Stimulated activated CD8-positive, alpha-beta memory T cell treated with anti-CD3 and anti-CD28 coated beads, Interleukin-15, amount 100 ng/mL, for 4 hours (primary cell): ENCODE measurements around the gene SNAPC4.

Source experiments
- DNase-seq, 2 donors: peaks; one replicate each; pipeline ENCODE4 v3.0.0-alpha.2; 2020; ENCODE audit warnings: low read depth in 2 of 2

The SNAPC4 gene, protein sequence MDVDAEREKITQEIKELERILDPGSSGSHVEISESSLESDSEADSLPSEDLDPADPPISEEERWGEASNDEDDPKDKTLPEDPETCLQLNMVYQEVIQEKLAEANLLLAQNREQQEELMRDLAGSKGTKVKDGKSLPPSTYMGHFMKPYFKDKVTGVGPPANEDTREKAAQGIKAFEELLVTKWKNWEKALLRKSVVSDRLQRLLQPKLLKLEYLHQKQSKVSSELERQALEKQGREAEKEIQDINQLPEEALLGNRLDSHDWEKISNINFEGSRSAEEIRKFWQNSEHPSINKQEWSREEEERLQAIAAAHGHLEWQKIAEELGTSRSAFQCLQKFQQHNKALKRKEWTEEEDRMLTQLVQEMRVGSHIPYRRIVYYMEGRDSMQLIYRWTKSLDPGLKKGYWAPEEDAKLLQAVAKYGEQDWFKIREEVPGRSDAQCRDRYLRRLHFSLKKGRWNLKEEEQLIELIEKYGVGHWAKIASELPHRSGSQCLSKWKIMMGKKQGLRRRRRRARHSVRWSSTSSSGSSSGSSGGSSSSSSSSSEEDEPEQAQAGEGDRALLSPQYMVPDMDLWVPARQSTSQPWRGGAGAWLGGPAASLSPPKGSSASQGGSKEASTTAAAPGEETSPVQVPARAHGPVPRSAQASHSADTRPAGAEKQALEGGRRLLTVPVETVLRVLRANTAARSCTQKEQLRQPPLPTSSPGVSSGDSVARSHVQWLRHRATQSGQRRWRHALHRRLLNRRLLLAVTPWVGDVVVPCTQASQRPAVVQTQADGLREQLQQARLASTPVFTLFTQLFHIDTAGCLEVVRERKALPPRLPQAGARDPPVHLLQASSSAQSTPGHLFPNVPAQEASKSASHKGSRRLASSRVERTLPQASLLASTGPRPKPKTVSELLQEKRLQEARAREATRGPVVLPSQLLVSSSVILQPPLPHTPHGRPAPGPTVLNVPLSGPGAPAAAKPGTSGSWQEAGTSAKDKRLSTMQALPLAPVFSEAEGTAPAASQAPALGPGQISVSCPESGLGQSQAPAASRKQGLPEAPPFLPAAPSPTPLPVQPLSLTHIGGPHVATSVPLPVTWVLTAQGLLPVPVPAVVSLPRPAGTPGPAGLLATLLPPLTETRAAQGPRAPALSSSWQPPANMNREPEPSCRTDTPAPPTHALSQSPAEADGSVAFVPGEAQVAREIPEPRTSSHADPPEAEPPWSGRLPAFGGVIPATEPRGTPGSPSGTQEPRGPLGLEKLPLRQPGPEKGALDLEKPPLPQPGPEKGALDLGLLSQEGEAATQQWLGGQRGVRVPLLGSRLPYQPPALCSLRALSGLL (N-terminal part only)

DNA sequence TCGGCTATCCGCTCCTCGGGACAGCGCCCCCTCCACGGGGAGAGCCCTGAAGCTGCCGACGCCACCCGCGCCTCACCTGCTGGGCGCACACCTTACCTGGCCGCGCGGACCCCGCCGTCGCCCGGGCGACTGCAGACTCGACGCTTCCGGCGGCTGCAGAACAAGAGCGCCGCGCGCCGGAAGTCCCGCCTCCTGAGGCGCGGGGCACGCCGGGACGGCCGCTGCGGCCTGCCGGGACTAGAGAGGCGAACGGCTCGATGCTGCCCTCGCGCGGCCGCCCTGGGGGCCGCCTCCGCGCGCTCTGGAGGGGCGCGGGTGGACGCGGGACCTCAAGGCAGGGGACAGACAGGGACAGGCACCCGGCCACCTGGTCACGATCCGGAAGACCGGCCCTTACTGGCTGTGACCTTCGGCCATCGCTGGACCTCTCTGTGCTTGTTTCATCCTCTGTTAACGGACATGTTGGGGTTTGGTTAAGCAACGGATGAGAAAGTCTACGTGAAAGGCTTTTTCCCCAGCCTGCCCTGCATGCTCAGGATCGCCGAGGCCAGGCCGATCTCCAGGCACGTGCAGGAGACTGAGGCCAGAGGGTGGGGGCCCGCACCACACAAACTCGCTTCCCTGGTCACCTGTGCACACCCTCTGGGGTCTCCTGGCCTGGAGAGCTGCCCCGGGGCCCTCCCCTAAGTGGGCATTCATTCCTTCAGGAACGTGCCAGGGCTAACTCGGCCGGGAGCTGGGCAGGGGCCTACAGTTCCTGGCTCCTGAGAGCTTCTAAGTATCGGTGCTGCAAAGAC lies at the start of gene SNAPC4:
Gene SNAPC4, minus strand, starts transcription at position 133 of the 797 bp plus-strand sequence. CDS start 1,742 bp downstream, outside the sequence.
- peak; percentile 60 to 73 for DNase-seq

DNA sequence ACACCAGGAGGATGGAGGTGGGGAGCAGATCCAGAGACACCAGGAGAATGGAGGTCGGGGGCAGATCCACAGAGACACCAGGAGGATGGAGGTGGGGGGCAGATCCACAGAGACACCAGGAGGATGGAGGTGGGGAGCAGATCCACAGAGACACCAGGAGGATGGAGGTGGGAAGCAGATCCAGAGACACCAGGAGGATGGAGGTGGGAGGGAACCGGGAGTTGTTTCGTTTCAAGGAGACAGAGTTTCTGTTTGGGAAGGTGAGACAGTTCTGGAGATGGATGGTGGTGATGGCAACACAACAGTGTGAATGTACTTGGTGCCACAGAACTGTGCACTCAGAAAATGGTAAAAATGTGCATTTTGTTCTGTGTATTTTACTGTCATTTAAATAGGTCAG lies 48.7 kb upstream of the SNAPC4 start:
- DNase-seq = no peak

DNA sequence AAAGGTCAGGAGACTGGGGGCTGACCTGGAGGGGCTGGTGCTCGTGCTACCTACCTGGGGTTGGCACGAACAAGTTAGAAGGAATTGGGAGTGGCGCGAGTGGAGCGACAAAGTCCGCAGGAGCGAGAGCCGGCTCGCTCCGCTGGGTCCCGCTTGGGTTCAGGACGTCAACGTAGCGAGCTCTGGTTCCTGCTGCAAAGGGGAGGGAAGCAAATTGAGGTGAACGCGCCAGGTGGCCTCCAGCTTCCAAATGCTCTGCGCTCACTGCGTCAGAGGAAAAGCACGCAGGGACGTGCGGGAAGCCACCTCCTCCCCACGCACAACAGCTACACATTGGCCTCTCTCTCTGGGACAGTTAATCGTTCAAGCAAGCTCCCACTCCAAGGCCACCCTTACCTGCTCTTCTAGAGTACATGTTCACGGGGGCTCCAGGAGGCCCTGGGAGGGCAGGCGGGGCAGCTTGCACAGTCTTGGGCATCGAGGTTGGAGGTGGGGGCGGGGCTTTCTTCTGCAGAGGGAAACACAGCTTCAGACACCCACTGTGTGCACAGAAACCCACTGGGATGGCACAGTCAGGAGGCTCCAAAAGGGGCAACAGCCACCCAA lies 47.3 kb upstream of the SNAPC4 start:
- DNase-seq = no peak

DNA sequence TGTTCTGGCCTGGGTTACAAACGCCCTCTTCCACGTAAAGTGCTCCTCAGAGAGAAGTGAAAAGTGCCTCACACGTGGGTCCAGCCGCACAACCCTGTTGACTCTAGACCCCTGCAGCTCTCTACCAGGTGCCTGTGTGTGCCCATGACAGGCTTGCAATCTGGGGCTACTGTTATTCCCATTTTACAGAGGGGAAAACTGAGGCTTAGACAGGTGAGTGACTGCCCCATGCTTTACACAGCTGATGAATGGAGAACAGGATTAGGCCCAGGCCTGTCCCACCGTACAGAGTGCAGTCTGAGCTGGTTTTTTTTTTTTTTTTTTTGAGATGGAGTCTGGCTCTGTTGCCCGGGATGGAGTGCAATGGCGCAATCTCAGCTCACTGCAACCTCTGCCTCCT lies 45.8 kb upstream of the SNAPC4 start:
- no peak for DNase-seq

DNA sequence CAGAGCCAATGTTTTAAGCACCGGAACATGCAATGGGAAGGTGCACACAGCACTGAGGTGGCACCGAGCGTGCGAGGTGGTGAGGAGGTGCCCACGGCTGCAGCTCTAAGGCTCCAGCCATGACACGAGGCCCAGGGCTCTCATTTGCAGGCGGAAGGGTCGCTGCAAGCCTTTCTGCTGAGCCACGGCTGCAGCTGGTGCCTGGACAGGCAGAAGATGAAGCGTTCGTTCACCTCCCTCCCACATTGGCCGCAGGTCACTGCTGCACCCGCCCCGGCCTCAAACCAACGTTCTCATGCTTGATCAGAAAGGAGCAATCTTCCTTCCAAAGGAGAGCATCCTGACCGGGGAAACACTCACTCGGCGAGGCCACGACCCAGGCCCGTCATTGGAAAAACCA lies 44.1 kb upstream of the SNAPC4 start:
- DNase-seq = no peak

DNA sequence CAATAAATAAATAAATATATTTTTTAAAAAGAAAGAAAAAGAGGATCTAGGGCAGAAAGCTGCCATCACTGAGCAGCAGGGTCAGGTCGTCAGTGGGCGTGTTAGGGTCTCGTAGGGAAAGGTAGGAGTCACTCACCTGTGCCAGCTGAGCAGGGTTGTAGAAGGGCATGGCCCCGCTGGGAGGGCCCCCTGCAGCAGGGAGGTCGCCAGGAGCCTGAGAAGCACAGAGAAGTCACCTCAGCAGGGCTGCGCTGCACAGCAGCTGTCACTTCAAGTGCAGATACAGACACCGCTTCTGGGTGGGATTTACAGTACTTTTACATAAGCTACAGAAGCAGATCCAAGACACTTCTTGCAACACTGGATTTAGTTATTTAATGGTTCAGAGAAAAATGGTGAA lies 43.7 kb upstream of the SNAPC4 start:
- DNase-seq = no peak

DNA sequence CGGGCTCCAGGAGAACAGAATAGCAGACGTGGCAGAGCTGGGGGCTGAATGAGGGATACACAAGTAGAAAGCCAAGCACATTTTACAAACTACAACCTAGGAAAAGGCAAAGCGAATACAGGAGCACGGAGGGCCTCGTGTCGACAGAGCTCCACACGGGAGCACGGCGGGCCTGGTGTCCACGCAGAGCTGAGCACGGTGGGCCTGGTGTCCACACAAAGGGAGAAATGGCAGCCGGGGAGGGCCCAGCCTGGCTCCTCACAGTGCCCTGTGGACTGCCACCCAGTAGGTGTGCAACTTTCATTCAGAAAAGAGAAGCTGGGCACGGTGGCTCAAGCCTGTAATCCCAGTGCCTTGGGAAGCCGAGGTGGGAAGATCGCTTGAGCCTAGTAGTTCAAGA lies 43.1 kb upstream of the SNAPC4 start:
- DNase-seq = no peak

DNA sequence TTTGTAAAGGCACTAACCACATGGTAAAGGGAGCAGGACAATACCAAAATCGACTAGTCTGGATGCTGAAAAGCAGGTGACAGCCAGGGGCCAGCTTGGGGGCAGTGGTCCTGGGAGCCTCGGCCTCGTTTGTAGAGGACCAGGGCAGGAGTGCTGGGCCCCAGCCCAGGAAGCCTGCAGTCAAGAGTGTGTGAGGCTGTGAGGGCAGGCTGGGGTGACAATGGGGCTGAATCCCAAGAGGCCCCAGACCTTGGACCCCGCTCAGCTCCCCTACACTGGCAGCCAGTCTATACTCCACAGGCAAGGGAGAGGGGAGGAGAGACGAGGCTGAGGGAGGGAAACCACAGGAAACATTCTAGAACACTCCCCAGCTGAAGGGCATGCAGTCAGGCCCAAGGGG lies 42.3 kb upstream of the SNAPC4 start:
- no peak for DNase-seq

DNA sequence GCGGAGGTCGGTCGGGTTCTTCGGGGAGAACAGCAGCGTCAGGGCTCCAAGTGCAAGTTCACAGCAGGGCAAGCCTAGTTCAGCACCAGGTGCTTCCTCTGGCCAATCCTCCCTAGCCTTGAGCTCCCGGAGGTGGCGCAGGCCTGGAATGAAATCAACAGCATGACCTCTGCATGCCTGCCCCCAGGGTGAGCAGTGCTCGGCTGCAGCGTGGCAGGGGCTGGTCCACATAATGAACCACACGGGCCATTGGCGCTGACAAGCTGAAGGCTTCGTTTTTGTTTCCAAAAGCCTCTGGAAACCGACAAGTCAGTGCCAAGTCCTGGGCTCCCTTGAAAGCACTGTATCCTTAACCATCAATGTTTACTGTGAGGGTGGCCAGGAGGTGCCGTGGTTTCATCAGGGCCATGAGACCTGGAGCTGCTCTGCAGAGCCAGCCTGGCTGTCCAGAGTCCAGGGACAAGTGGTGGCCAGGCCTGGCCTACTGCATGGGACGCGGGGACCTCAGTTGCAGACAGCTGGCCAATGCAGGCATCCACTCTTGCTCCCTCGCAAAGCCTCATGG lies 41.8 kb upstream of the SNAPC4 start:
- no peak for DNase-seq

DNA sequence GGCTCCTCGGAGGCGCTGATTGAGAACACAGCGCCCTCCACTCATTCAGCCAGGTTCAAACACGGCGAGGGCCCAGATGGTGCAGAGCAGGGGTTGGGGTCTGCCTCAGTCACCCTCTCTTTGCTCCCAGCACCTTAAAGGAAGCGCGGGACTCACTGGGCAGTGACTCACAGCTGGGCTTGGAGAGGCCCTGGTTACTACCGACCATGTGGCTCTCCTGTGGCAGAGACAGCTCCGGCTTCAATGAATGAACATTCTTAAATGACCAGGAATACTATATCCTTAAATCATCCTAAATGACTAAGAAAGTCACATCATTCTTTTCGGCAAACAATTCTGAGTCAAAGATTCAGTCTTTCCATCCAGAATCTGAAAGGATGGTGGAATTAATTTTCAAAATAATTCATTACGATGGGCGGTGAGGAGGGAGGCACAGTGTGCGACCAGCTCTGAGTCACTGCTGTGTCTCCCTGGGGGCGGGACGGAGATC lies 41.3 kb upstream of the SNAPC4 start:
- no peak for DNase-seq

DNA sequence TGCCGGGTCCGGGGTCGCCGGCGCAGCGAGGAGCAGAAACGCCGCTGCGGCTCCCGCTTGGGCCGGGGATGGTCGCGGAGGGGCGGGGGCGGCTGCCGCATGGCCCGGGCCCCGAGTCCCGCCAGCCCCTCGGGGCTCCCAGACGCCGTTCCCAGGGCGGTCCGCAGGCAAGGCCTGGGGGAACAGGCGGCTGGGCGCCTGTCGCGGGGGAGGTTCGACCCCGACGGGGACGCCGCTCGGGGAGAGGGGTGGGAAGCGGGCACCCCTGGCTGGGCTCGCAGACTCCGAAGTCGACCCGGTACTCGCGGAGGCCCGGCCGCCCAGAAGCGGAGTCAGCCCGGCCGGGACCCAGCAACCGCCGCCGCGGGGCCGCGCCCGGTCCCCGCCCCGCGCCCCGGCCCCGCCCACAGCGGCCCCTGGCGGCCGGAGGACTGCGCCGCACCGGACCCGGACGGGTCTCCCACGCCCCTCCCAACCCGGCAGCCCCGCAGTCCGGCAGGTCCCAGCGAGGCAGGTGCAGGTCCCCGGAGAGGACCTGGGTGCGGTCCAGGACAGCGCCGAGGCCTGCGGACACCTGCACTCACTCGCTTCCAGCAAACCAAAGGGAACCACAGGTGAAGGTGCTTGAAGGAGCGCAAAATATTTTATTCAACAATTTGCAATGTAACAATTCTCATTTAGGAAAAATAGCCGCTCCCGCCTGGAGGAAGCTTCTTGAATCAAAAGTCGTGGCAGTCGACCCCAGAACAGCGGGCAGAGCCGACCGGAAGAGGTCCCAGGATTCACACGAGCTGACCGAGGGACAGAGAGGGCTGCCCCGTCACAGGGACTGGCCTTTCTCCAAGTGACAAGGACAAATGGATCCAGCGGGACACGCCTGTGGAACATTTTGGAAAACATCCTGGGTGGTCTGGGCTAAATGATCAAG lies 39.8 kb upstream of the SNAPC4 start, which contains the start of gene INPP5E:
Gene INPP5E, minus strand, starts transcription at position 365 of the 928 bp plus-strand sequence. CDS start 426 bp downstream, outside the sequence.
- DNase-seq = peak; percentile 47 to 62

DNA sequence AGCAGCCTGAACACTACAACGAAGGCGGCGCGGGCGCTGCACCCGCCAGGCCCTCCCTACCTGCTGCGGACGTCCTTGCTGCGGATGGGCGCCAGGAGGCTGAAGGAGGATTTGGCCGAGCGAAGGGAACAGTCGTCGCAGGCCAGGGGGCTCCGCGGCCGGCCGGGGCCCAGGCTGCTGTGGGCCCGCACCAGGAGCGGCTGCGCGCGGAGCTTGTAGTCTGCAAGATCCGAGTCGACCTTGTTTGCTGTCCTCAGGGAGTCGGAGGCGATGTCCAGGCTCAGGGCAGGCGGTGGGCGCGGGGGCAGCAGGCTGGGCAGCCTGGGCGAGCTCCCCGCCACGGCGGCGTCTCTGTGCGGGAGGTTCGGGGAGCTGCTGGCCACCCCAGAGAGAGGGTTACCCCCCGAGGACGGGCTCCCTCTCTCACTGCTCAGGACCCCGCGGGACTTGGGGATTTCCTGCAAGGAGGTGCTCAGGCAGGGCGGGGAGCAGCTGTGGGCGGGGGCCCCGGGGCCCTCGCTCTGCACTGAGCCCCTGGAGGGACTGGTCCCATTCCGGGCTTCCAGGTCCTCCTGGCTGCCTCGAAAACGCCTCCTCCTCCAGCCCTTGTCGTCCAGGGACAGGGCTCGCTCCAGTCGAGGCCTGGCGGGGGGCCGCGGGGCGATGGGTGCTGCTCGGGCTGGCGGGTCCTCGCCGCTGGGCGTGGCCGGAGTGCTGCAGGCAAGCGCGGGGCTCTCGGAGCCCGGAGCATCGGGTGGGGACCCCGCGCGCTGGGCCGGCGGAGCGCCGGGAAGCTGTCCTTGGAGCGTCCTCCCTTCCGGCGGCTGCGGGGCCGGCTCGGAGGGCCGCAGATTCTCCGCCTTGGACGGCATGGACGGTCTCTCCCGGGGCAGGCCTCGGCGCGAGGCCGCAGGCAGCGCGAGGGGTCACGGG lies 38.8 kb upstream of the SNAPC4 start:
- peak; percentile 27 to 33 for DNase-seq

DNA sequence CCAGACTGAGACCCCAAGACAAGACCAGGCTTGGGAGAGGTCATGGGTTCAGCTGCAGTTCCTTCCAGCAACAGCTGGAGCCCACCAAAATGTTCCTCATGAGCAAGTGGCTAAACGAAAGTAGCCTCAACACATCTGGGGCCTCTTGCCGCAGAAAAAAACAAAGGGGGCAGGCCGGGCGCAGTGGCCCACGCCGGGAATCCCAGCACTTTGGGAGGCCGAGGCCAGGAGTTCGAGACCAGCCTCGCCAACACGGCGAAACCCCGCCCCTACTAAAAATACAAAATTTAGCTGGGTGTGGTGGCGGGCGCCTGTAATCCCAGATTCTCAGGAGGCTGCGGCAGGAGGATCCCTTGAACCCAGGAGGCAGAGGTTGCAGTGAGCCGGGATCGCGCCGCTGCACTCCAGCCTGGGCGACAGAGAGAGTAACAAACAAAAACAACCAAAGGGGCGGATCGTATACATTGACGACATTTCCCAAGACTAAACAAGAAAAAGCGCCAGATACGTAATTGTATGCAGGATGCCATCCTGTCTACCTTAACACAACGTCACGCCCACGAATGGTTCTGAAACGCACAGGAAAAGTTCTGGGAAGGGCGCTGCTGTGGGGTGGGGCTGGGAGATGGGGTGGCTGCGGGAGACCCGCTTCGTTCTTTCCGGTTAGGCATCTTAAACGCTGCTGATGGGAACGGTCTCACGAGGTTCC lies 38.0 kb upstream of the SNAPC4 start:
- no peak for DNase-seq

DNA sequence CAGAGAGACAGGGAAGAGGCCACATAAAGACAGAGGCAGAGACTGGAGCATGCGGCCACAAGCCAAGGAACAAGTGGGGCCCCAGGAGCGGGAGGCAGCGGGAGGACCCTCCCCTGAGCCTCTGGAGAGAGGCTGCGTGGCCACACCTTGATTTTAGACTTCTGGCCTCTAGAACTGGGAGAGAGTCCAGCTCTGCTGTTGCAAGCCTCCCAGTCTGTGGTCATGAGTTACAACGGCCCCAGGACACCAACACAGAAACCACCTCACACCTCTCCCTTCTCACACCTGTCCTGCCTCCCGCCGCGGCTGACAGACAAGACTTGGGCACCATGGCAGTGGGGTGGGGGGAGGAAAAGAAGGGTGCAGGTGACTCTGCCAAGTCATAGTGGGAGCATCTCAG lies 37.5 kb upstream of the SNAPC4 start:
- no peak for DNase-seq

DNA sequence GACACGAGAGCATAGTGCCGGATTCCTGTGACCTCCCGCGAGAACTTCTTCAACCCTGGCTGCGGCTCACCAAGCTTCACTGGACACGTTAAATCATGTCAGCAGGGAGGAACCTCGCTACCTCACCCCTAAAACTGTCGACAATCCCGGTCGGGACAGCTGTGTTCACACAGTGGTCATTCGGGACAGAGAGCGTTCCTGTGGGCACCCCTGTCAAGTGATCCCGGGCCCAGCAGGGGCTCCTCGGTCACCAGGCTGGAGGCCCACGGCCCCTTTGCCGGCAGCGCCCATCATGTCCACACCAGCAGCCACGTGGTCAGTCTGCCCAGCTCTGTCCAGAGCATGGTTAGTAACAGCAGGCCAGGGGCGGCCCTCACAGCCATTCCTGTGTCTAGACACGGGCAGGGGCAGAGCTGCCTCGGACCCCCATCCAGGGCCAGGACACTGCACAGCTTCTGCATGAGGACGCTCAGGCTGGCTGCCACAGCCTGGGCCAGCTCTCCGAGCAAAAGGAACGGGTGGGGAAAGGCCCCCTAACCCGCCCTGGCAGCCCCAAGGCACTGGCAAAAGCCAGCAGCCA lies 36.2 kb upstream of the SNAPC4 start:
- DNase-seq = no peak

DNA sequence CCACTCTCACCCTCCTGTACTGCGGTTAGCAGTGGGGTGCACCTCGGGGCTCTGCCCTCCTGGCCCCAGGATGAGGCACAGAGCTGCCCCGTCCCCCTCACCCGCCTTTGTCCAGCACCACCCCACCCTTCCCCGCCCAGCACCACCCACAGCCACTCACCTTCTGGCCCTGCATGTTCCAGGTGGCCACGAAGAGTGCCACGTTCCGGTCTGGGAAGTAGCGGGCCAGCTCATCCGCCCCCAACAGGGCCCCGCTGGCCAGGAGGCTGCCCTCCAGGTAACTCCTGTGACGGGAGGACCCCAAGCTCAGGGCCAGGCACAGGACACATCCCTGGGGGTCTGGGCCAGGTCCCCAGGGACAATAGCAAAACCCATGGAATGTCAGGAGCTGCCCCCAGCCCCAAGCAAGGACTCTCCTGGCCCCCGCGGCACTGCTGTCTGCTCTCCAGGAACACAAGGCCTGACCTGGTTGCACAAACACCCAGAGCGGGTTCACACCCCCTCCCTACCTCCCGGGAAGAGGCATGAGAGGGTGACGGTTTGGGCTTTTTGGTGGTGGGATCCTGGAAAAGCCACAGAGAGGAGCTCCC lies 34.7 kb upstream of the SNAPC4 start:
- no peak for DNase-seq
